PFSK-1 (cell line): Measurements from ENCODE around the gene MBL2.

Experiments
- FOXP2 ChIP-seq: optimal IDR thresholded peaks from 2 replicates; pipeline ENCODE3; 2011; ENCODE audit warnings: borderline replicate concordance, control low read depth, inconsistent platforms; ENCODE audit not compliant: insufficient read depth; ENCODE audit errors: extremely low read length, extremely low read depth
- POLR2AphosphoS5 ChIP-seq: IDR thresholded peaks from 2 replicates; pipeline ENCODE4 v1.6.1; 2012; ENCODE audit warnings: low read depth, mild to moderate bottlenecking, control low read depth, low read length, moderate library complexity
- REST ChIP-seq, 2 experiments: IDR thresholded peaks; 2 replicates each; pipeline versions ENCODE4 v1.6.1 to v1.8.0; 2011 to 2012; ENCODE audit warnings: low read depth in 2 of 2, low read length in 2 of 2, control low read depth in 1 of 2, inconsistent platforms in 1 of 2, mild to moderate bottlenecking in 1 of 2, moderate library complexity in 1 of 2; ENCODE audit not compliant: insufficient read depth in 1 of 2
- SIN3A ChIP-seq: IDR thresholded peaks from 2 replicates; pipeline ENCODE4 v1.6.1; 2012; ENCODE audit warnings: mild to moderate bottlenecking, low read length, moderate library complexity, borderline replicate concordance; ENCODE audit not compliant: insufficient read depth
- TAF1 ChIP-seq: IDR thresholded peaks from 2 replicates; pipeline ENCODE4 v1.6.1; 2012; ENCODE audit warnings: low read length, control low read depth, borderline replicate concordance; ENCODE audit not compliant: insufficient read depth

The MBL2 gene

DNA sequence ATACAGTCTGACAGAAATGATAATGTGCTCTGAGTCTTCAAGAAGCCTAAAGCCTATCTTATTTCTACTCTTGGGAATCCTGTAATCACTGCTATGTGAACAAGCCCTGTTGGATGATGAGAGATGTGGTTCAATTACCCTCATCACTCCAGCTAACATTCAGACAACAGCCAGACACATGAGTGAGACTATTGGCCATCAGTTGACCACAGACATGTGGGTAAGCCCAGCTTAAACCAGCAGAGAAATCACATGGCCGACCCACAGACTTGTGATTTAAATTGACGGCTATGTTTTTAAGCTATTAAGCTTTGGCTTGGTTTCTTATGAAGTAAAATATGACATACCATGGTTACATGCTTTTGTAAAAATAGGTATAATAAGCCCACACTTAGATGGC, 2.6 kb downstream of the MBL2 start:
- TF ChIP-seq SIN3A (no peak), POLR2AphosphoS5 (no peak), REST (IDR thresholded peaks at IDR 0.05; ENCODE audit: insufficient read depth in 1 of 2, low read depth in 2 of 2, low read length in 2 of 2) (no peak), TAF1 (no peak), FOXP2 (no peak)

DNA sequence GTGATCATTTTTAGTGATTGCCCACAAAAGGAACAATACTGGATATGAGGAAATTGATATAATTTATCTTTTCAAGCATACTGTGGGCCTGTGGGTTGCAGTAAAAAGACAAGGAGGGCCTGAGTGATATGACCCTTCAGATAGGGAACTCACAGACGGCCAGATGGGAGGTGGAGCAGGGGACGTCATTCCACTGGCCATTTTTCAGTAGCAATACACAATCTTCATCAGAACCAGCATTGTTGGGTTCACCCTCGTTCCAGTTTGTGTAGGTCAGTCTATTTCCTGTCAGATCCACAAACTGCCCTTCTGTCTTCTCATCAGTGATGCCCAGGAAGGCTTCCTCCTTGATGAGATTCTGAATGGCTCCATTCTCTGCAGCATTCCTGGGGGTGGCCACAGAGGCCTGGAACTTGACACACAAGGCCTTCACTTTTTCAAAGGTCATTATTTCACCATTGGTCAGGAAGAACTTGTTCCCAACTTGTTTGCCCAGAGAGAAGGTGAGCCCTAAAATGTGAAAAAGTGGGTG, 4.5 kb downstream of the MBL2 start:
- TF ChIP-seq REST (IDR thresholded peaks at IDR 0.05; ENCODE audit: insufficient read depth in 1 of 2, low read depth in 2 of 2, low read length in 2 of 2), result no peak
- TF ChIP-seq TAF1, result no peak
- TF ChIP-seq FOXP2, result no peak
- TF ChIP-seq SIN3A, result no peak
- no peak for TF ChIP-seq POLR2AphosphoS5

DNA sequence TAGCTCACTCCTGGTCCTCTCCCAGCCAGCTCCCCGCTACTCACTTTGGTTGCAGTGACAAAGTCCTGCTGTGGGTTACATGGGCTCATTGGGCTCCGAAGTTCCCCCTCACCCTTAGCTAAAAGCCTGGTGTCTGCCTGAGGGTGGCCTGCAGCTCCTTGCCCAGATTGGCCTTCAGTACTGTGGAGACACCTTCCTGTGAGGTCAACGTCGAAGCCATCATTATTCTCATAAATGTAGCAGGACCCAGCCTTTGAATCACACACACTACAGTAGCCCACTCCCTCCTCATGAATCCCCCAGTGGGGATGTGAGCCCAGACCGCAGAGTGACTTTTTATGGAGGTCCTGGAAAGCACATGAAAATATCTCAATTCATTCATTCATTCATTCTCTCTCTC, 10.5 kb downstream of the MBL2 start:
- TF ChIP-seq REST (IDR thresholded peaks at IDR 0.05; ENCODE audit: insufficient read depth in 1 of 2, low read depth in 2 of 2, low read length in 2 of 2) (no peak), SIN3A (no peak), TAF1 (no peak), POLR2AphosphoS5 (no peak), FOXP2 (no peak)

DNA sequence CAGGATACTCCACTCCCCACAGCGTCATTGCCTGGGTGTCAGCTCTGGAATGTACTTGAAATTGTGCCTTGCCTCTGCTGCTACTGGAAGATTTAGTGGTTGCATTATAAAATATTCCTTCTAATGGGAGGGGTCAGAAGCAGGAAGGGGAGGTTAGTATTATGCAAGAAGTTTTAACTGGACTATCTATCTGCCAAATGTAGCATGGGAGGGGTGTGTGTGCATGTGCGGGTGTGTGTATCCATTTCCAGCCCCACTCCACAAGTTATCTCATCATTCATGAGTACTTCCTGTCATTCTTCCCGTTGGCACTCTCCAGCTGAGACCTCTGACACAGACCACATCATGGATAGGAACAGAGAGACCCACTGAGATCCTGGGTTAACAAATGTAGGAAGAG, 13.4 kb downstream of the MBL2 start:
- TF ChIP-seq POLR2AphosphoS5, result no peak
- no peak for TF ChIP-seq TAF1
- no peak for TF ChIP-seq REST (IDR thresholded peaks at IDR 0.05; ENCODE audit: insufficient read depth in 1 of 2, low read depth in 2 of 2, low read length in 2 of 2)
- no peak for TF ChIP-seq FOXP2
- no peak for TF ChIP-seq SIN3A

GRCh38 chr10:52758406-52758805, 14.2 kb downstream of the MBL2 start:
- TF ChIP-seq SIN3A (no peak), POLR2AphosphoS5 (no peak)
